Natural killer cell (primary cell): Measurements from ENCODE around the gene CPNE4. TPM values are rescaled to one million over a fixed set of nuclear protein-coding genes. Genes with fewer than 3 reads are reported as not detected.

Experiments
- ATAC-seq, 3 donors: fragments of 150-1000 bp in 2 of 3; fragments of 200-7000 bp in 1 of 3; cut with Tn5 transposase; 1 replicate in 1 of 3; 2 replicates in 2 of 3; pipeline ENCODE4 v1.10.0; 2021; ENCODE audit warnings: mild to moderate bottlenecking in 2 of 3, moderate library complexity in 2 of 3
- DNase-seq, 2 donors: peaks; one replicate each; pipeline versions ENCODE4 v3.0.0 to v3.0.0-alpha.2; 2013 to 2021; ENCODE audit warnings: mixed read lengths in 1 of 2
- H3K27ac ChIP-seq: one replicate; pipeline ENCODE4 v1.5.1; 2013; ENCODE audit warnings: mild to moderate bottlenecking, low read length
- H3K27me3 ChIP-seq: one replicate; pipeline ENCODE4 v1.6.1; 2013; ENCODE audit warnings: low read length; ENCODE audit not compliant: control insufficient read depth, insufficient read depth
- H3K36me3 ChIP-seq: one replicate; pipeline ENCODE4 v1.6.1; 2013; ENCODE audit warnings: low read length; ENCODE audit not compliant: control insufficient read depth, insufficient read depth
- H3K4me1 ChIP-seq: one replicate; pipeline ENCODE4 v1.6.1; 2013; ENCODE audit warnings: low read length; ENCODE audit not compliant: control insufficient read depth, insufficient read depth
- H3K4me3 ChIP-seq: one replicate; pipeline ENCODE4 v1.5.1; 2013; ENCODE audit warnings: low read length
- H3K9me3 ChIP-seq: one replicate; pipeline ENCODE4 v1.6.1; 2013; ENCODE audit warnings: low read length; ENCODE audit not compliant: control insufficient read depth, insufficient read depth
- H3K27ac Mint-ChIP-seq, 2 donors: one replicate each; pipeline ENCODE4 v1.8.0; 2022; ENCODE audit warnings: mild to moderate bottlenecking in 2 of 2, mixed read lengths in 2 of 2, moderate library complexity in 1 of 2
- H3K27me3 Mint-ChIP-seq, 2 donors: one replicate each; pipeline ENCODE4 v1.8.0; 2022; ENCODE audit warnings: low read depth in 2 of 2, mixed read lengths in 2 of 2
- H3K36me3 Mint-ChIP-seq: one replicate; pipeline ENCODE4 v1.8.0; 2022; ENCODE audit warnings: mixed read lengths
- H3K4me1 Mint-ChIP-seq, 2 donors: one replicate each; pipeline ENCODE4 v1.8.0; 2022; ENCODE audit warnings: mixed read lengths in 2 of 2
- H3K4me3 Mint-ChIP-seq: one replicate; pipeline ENCODE4 v1.8.0; 2022; ENCODE audit warnings: mild to moderate bottlenecking, moderate library complexity, mixed read lengths
- H3K9me3 Mint-ChIP-seq, 2 donors: one replicate each; pipeline ENCODE4 v1.8.0; 2022; ENCODE audit warnings: mixed read lengths in 2 of 2
- WGBS: methylation state at CpG from one replicate; pipeline ENCODE4 v1.1.7; 2013; ENCODE audit warnings: missing lambda C conversion rate; ENCODE audit not compliant: insufficient coverage; 5-methylcytosine and 5-hydroxymethylcytosine counted together
- intact Hi-C: fragments of 100-400 bp; cut with micrococcal nuclease; formaldehyde crosslinking; loops from one replicate; pipeline ENCODE4 v1.14.2; 2022
- total RNA-seq, 4 donors: library from RNA; stranded (reverse); fragments of 120-200 nt in 1 of 4; gene quantifications; one replicate each; pipeline versions ENCODE4 v1.2.3 to v1.2.4, GENCODE V29; 2013 to 2022
- TF ChIP-seq, protein P1 (sequence below): fragments of 200-600 bp; IDR thresholded peaks from one replicate; pipeline ENCODE4 v1.8.0; 2022; ENCODE audit warnings: antibody characterized with exemption

The CPNE4 gene
- total RNA-seq, 3 donors from 2014 or later (not counting 1 experiment from before 2014, with no cell fraction given): not detected

DNA sequence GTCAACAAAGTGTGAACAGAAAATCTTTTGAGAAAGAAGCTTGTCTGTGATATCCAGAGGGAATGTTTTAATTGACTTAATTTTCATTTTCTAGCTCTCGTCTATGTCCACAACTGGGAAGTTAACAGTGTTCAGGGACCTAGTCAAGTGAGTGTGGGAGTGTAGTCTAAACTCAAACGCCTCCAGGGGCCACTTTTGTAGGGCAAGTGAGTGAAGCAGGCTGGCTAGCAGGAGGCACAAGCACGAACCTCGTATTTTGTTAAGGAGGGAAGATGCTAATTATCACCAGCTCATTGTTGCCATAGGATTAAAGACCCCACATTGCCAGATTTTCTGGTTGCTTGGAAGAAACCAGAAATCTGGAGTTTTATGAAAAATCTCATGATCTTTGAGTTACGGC lies 135.8 kb downstream of the CPNE4 start:
- H3K4me3 ChIP-seq: no peak overlapping the region
- no peak overlapping the region for H3K27ac Mint-ChIP-seq
- no peaks in the 10 kb centered on the region for H3K4me1 ChIP-seq
- intact Hi-C loops: no loop called here
- ATAC-seq (no peak), DNase-seq (no peak)
- no peak overlapping the region for H3K27ac ChIP-seq
- H3K9me3 ChIP-seq: no peaks in the 10 kb centered on the region
- no peaks in the 10 kb centered on the region for H3K4me1 Mint-ChIP-seq
- H3K27me3 ChIP-seq: no peaks in the 10 kb centered on the region
- H3K36me3 Mint-ChIP-seq: no peaks in the 10 kb centered on the region
- no peaks in the 10 kb centered on the region for H3K36me3 ChIP-seq
- 51% methylated on average over 5 of the region's 5 CpGs for WGBS
- H3K4me3 Mint-ChIP-seq: no peak overlapping the region
- no peaks in the 10 kb centered on the region for H3K27me3 Mint-ChIP-seq
- no peaks in the 10 kb centered on the region for H3K9me3 Mint-ChIP-seq
- TF ChIP-seq, protein P1, sequence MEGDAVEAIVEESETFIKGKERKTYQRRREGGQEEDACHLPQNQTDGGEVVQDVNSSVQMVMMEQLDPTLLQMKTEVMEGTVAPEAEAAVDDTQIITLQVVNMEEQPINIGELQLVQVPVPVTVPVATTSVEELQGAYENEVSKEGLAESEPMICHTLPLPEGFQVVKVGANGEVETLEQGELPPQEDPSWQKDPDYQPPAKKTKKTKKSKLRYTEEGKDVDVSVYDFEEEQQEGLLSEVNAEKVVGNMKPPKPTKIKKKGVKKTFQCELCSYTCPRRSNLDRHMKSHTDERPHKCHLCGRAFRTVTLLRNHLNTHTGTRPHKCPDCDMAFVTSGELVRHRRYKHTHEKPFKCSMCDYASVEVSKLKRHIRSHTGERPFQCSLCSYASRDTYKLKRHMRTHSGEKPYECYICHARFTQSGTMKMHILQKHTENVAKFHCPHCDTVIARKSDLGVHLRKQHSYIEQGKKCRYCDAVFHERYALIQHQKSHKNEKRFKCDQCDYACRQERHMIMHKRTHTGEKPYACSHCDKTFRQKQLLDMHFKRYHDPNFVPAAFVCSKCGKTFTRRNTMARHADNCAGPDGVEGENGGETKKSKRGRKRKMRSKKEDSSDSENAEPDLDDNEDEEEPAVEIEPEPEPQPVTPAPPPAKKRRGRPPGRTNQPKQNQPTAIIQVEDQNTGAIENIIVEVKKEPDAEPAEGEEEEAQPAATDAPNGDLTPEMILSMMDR: no peak

DNA sequence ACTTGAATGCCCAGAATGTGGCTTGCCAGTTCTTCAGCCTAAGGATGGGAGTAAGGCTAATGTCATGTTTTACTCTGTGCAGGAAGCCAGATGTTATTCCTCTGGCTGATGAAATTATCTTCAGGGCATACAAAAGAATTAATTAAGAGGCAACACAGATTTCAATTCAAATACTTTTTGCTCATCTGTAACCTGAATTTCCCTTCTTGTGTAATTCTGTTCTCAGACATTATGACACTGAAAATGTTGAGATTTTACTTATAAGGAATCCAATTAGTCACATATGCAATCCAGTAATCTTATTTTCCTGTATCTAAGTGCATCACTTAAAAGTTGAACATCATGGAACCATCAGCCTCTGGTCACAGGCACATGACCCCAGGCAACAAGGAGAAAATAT lies 136.5 kb downstream of the CPNE4 start:
- H3K9me3 Mint-ChIP-seq: no peaks in the 10 kb centered on the region
- DNase-seq (no peak), ATAC-seq (no peak)
- H3K36me3 Mint-ChIP-seq: no peaks in the 10 kb centered on the region
- no peak overlapping the region for H3K4me3 Mint-ChIP-seq
- H3K4me1 Mint-ChIP-seq: no peaks in the 10 kb centered on the region
- Histone ChIP-seq H3K36me3 (no peaks in the 10 kb centered on the region), H3K27me3 (no peaks in the 10 kb centered on the region), H3K4me3 (no peak overlapping the region), H3K4me1 (no peaks in the 10 kb centered on the region), H3K9me3 (no peaks in the 10 kb centered on the region), H3K27ac (no peak overlapping the region)
- H3K27me3 Mint-ChIP-seq: no peaks in the 10 kb centered on the region
- TF ChIP-seq, protein P1: no peak
- no peak overlapping the region for H3K27ac Mint-ChIP-seq
- intact Hi-C loops: no loop called here

DNA sequence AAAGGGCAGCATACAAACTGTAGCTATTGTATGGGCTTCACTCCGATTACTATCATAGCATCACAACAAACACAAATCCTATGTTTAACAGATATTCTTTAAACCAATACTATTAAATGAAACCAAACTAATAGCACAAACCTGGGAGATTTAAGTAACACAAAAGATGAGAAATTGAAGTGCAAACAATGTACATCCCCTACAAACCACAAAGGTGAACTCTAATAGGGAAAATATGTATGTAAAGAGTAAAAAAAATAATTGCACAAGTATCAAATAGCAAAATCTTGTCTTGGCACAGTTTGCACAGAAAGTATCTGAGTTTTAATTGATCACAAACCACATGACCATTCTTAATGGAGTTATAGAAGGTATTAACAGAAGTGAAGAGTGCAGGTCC lies 138.5 kb downstream of the CPNE4 start:
- H3K27me3 Mint-ChIP-seq: no peaks in the 10 kb centered on the region
- no peaks in the 10 kb centered on the region for H3K36me3 Mint-ChIP-seq
- Histone ChIP-seq H3K36me3 (no peaks in the 10 kb centered on the region), H3K27me3 (no peaks in the 10 kb centered on the region), H3K4me3 (no peak overlapping the region), H3K4me1 (no peaks in the 10 kb centered on the region), H3K27ac (no peak overlapping the region), H3K9me3 (peaks cover 3% of the 10 kb centered on the region)
- intact Hi-C loops: no loop called here
- TF ChIP-seq, protein P1: no peak
- no CpG with 5 or more reads among the region's 1 CpG for WGBS
- no peak for ATAC-seq
- no peak overlapping the region for H3K4me3 Mint-ChIP-seq
- no peaks in the 10 kb centered on the region for H3K4me1 Mint-ChIP-seq
- peaks cover 2 to 3% of the 10 kb centered on the region in 2 donors for H3K9me3 Mint-ChIP-seq
- no peak overlapping the region for H3K27ac Mint-ChIP-seq
- DNase-seq: no peak

DNA sequence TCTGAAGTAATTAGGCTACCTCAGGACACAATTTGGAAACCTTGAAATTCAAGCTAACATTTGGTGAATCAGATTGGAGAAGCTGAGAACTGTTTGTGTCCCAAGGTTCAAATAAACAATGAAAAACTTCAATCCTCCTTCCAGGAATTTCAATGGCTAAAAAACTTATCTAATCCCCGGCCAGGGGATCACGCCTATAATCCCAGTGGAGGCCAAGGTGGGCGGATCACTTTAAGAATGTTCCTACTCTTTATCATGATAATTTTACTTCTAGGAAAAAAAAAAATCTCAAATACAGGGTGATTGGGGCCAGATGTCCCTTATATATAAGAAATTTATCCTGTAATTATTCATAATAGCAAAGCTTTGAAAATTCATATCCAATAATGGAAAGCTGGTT lies 139.0 kb downstream of the CPNE4 start:
- H3K27me3 ChIP-seq: no peaks in the 10 kb centered on the region
- TF ChIP-seq, protein P1: no peak
- H3K4me1 ChIP-seq: no peaks in the 10 kb centered on the region
- ATAC-seq (no peak), DNase-seq (no peak)
- H3K27ac ChIP-seq: no peak overlapping the region
- Mint-ChIP-seq H3K36me3 (no peaks in the 10 kb centered on the region), H3K9me3 (peaks cover 2 to 3% of the 10 kb centered on the region in 2 donors), H3K4me3 (no peak overlapping the region), H3K4me1 (no peaks in the 10 kb centered on the region), H3K27ac (no peak overlapping the region), H3K27me3 (no peaks in the 10 kb centered on the region)
- peaks cover 3% of the 10 kb centered on the region for H3K9me3 ChIP-seq
- H3K36me3 ChIP-seq: no peaks in the 10 kb centered on the region
- no peak overlapping the region for H3K4me3 ChIP-seq
- intact Hi-C loops: no loop called here
- WGBS: 86% methylated on average over 1 of the region's 3 CpGs
